HG02610 (cell line): Measurements from ENCODE around the gene KLHL17.
"Not testable (repeated sequence)": the region's sequence is repeated elsewhere in the genome, so short reads cannot be mapped to it uniquely, and the experiment has no call there.

Source experiments
- ATAC-seq: cut with Tn5 transposase; IDR thresholded peaks from one replicate; pipeline ENCODE4 v1.9.1; 2021; ENCODE audit warnings: mild to moderate bottlenecking, moderate library complexity; ENCODE audit not compliant: unreplicated experiment

KLHL17 gene

GRCh38 chr1:997713-997992, 37.3 kb downstream of the KLHL17 start:
- no peak for ATAC-seq

DNA sequence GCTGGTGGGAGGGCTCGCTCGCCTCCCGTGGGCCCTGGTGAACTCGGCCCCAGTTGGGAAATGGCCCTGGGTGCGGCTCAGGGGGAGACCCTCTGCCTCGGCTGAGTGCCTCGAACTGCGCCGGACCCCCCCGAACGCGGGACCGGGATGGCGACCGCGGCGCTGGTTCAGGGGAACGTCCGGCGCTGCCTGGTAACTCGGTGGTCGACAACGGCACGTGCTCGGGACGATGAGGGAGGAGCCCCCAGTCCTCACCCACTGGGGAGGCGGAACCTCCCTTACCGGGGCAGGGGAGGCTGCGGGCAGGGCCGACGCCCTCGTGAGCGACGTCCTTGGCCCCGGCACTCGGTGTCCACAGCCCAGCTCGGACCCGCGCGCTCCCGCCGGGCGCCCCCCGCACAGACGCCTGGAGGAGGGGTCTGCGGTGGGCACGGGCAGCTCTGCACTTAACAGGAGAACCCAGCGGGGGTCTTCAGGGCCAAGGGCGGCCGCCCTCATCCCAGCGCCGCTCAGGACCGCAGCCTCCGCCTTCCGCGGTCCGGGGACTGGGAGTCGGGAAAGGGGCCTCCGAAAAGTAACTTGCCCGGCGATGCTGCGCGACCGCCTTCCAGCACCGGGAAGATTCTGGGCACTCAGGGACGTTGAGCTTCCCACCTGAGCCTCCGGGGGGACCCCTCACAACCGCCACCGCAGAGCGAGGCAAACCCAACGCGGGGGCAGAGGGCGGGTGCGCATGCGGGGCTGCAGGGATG, 37.8 kb downstream of the KLHL17 start:
- no peak for ATAC-seq

GRCh38 chr1:998745-998994, 38.3 kb downstream of the KLHL17 start:
- no peak for ATAC-seq

- no peak for ATAC-seq
Observed at GRCh38 chr1:998995-999724, 38.8 kb downstream of the KLHL17 start.

GRCh38 chr1:999725-1000356, 39.5 kb downstream of the KLHL17 start, which contains the start of gene HES4:
HES4 (minus strand) TSS chr1:1000097; CDS start chr1:999973, 124 bp downstream.
- ATAC-seq, result no peak

DNA sequence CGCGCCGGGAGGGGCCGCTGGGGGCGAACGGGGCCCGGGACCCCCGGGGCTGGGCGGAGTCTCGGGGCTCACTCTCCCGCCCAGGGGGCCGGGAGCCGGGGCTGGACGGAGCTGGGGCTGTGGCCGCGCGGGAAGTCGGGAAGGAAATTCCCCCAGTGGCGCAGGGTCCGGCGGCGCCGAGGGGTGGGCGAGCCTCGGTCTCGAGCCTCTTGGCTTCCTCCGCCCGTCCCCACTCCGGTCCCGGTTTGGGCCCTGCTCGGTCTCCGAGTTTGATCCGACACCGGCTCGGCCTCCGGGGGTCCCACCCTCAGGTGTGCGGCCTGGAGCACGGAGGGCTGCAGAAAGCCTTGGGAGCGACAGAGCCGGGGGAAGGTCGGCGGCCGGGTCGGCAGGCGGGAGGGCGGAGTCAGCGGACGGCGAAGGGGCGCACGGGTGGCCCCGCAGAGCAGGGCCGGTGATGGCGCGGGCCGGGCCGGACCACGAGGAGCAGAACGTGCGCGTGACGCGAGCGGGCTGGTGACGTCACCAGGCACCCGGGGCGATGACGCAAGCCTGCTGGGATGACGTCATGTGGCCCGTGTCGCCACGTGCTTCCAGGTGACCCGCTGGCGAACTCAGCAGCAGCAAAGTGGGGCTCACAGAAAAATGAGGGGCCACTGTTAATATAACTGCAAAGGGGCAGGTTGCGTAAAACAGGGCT, 40.1 kb downstream of the KLHL17 start:
- no peak for ATAC-seq

DNA sequence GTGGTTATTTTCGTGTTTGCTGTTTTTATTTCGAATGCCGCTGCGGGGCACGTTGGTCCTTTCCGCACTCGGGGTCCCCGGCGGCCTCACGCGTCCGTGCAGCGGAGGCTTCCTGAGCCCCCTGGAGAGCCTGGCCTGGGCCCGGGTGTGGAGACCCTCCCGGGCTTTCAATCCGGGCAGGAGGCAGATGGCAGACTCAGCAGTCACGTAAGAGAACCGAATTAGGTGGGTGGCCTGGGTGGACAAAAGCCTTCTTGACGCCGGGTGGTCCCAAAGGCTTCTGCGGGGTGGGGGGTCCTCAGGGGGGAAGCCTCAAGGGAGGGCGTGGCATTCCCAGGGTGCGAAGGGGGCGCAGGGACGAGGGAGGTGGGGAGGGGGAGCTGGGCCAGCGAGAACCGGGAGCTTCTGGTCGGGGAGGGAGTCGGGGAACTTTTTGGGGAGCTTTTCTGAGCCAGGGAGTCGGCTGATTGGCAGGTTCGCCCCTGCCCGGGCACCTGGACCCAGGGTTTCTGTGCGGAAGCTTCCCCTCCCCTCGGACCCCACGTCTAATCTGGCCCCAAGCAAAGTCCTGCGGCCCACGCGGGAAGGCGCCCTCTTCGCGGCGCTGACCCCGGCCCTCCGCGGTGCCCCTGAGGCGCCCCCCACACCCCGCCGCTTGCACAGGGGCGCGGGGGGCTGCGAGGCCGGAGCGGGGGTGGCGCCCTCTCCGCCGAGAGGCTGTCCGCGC, 40.8 kb downstream of the KLHL17 start:
- no peak for ATAC-seq

DNA sequence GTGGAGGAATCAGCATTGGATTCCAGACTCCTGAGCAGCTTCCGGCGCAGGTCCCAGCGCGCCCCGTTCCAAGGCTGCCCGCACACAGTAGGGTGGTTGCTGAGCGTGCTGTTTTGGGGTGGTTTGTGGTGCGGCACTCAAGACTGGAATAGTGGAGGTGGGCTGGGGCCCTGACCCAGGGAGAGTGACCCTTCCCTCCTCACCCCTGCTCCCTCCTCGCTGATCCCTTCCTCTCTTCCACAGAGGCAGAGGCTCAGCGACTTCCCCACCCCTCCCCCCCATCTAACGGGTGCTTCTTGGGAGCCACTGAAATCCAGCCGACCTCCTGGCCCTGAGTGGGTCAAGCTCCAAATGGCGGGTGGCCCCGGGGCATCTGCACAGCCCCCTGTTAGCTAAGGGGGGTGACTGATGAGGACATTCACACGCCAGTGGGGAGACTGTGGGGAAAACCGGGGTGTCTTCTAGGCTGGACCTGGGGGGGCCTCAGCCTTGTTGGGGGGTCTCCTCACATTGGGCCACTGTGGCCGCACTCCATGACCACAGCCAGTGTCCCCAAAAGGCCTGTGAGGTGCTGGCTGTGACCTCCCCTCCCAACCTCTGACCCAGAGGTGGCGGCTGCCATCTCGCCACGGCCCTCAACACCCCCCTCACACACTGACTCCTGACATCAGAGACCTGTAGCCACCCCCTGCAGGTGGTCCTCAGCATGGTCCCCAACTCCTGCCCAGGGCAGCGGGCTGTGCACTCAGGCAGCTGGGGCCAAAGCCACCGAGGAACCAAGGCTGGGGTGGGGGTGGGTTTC, 43.4 kb downstream of the KLHL17 start:
- no peak for ATAC-seq

DNA sequence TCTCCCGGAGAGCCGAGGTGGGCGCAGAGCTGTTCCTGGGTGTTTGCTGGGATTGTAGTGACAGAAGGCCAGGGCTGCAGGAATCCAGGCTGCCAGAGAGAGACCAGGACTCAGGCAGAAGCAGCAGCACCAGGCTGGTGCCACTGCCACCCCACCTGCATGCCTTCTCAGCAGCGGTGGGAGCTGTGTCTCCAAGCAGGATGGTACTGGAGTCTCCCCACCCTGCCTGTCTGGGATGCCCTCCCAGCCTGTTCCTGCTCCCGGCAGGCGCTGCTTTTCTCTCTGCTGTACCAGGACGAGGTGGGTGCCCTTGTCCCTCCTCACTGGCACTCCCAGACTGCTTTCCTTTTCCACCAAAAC, 44.0 kb downstream of the KLHL17 start:
- ATAC-seq, result no peak

DNA sequence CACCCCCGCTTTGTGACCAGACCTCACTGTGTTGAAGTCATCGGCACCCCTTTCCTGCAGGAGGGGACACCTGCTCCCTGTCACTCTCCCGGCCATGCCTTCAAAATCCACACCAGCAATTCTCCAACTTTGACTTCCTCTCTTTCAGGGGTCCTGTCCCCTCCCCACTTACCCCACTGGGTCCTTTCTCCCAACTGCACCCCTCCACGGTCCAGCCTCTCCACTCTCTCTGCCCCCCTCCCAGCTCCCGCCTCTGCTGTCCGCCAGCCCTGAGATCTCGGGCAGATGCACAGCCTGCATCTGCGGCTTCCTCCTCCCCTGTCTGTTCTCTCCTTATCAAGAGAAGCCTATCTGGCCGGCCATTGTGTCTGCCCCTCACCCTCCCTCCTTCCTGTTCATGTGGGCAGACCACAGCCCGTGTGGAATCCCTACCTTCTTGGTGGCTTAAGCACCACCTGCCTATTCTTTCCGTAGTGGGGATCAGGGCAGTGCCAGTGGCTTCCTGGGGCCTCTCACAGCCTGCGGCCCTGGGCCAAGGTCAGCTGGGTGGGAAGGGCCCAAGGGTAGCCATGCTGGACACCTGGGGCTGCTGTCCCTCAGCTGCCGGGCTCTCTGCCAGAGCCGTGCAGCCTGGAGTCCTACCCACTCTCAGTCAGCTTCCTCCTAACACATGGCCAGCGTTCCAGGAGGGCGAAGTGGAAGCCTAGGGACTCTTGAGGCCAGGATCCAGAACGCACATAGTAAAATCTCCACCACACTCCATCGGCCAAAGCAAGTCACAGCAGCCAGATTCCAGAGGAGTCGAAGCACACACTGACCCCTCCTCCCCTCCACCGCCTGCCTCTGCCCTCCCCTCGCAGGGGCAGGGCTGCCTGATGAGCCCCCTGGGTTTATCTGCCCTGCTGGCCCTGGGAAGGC, 44.7 kb downstream of the KLHL17 start:
- no peak for ATAC-seq

- ATAC-seq, result no peak
Observed at GRCh38 chr1:1005774-1006304, 45.5 kb downstream of the KLHL17 start.

DNA sequence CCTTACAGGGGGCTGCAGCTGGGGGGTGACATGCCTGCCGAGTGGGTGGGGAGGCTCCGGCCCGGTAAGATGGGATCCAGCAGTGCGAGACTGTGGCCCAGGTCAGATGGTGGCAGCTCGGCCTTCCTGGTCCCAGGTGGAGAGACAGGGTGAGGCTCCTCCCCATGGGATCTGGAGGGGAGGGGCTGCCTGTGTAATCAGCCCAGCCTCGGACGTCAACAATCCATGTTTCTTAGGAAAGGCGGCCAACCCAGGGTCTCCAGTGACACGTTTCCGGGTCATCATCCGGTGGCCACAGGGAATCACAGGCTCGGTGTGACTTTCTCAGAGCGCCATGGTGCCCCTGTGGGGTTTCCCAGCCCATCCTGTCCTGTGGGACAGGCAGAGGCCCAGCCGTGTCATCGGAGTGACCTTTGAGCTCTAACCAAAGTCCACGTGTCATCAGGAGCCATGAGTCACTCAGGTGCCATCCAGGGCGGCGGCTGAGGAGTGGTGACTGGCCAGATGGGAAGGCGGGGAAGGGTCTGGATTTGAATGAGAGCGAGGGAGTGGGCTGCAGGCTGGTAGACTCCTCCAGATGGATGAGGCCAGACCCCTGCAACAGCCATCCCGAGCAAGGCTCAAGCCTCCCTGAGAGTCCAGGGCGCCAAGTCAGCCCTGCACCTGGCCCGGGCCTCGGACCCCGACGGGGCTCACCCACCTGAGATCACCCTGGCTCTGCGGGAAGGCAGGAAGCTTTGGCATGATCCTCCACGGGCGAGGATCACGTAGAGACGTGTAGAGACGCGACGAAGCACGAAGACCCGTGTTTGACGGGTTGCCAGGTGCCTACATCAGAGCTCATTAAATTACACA, 46.1 kb downstream of the KLHL17 start:
- ATAC-seq, result no peak

- not testable (repeated sequence) for ATAC-seq
Observed at GRCh38 chr1:1010131-1010530, 49.7 kb downstream of the KLHL17 start.

- ATAC-seq, result no peak
Observed at GRCh38 chr1:1011396-1011949, 51.1 kb downstream of the KLHL17 start.

DNA sequence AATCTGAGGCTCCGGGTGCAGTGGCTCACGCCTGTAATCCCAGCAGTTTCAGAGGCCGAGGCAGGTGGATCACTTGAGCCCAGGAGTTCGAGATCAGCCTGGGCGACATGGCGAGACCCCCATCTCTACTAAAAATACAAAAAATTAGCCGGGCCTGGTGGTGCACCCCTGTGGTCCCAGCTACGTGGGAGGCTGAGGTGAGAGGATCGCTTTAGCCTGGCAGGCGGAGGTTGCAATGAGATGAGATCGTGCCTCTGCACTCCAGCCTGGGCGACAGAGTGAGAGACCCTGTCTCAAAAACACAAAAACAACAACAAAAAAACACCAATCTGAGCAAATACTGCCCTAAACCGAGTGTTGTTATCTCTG, 52.3 kb downstream of the KLHL17 start:
- not testable (repeated sequence) for ATAC-seq

DNA sequence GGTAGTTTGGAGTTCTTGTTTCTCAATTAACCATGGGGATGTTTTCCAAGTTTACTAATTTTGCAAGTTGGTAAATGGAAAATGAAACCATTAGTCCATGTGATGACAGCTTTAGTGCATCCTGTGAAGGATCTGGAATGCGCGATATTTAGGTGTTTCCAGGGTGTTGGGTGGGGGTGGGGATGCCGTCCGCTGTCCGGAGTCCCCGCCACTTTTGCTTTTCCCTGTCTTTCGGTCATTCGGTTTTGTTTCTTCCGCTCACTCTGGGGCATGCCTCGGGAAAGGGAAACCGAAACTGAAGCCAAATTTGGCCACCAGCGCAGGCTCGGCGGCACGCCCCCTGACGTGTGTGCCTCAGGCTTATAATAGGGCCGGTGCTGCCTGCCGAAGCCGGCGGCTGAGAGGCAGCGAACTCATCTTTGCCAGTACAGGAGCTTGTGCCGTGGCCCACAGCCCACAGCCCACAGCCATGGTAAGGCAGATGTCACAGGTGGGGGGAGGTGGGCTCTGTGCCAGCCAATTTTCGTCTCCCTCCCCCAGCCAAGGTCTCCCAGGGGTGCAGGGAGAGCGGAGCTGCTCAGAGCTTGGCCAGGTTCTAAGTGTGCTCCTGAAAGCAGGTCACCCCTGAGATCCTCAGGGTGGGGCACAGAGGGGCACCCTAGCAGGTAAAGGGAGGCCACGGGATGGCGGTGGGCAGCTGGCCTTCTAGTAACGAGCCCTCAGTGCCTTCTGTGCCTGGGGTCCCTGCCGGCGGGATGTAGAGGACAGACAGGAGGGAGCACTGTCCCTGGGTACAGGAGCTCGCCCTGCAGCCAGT, 52.9 kb downstream of the KLHL17 start, which contains the start of gene ISG15:
ISG15 (plus strand) TSS at position 393 of the 817 bp plus-strand sequence; CDS start at position 470, 77 bp downstream.
- peak; percentile 67 for ATAC-seq
